NCI-H748 (cell line): ENCODE measurements around the gene SLC66A1.

Experiments
- DNase-seq: peaks from one replicate; lab custom pipeline; 2025; ENCODE audit not compliant: unreplicated experiment; lab: John Stamatoyannopoulos, UW

The SLC66A1 gene

GRCh38 chr1:19342062-19342750 is 30.1 kb downstream of the SLC66A1 start:
- DNase-seq, result no peak

GRCh38 chr1:19342894-19343616 is 30.9 kb downstream of the SLC66A1 start:
- DNase-seq, result no peak

- no peak for DNase-seq
Measured at GRCh38 chr1:19343617-19344350, 31.7 kb downstream of the SLC66A1 start.

DNA sequence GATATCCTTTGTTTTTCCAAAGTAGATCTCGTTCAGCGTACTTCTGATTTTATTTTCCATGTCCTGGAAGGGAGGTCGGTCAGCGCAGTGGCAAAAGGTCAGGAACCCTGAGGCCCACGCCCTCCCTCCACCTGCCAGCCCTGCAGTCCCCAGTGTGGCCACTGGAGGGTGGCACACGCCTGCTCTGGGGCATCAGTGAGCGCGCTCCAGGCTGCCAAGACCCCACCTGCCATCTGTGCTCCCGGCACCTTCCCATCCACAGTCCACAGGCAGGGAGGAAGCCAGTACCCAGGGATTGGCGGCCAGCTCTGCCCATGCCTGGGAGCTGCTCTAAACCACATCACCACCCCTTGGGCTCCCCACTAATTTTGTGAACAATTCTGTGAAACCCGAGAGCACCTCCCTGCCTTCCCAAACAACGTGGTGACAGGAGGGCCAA is 32.3 kb downstream of the SLC66A1 start:
- DNase-seq, result peak; percentile 48

GRCh38 chr1:19344831-19345230 is 32.7 kb downstream of the SLC66A1 start:
- no peak for DNase-seq

- no peak for DNase-seq
Measured at GRCh38 chr1:19345391-19345790, 33.3 kb downstream of the SLC66A1 start.

GRCh38 chr1:19346026-19346425 is 33.9 kb downstream of the SLC66A1 start:
- DNase-seq, result no peak

- DNase-seq, result no peak
Measured at GRCh38 chr1:19347533-19348172, 35.5 kb downstream of the SLC66A1 start.

GRCh38 chr1:19348441-19349198 is 36.5 kb downstream of the SLC66A1 start:
- no peak for DNase-seq

DNA sequence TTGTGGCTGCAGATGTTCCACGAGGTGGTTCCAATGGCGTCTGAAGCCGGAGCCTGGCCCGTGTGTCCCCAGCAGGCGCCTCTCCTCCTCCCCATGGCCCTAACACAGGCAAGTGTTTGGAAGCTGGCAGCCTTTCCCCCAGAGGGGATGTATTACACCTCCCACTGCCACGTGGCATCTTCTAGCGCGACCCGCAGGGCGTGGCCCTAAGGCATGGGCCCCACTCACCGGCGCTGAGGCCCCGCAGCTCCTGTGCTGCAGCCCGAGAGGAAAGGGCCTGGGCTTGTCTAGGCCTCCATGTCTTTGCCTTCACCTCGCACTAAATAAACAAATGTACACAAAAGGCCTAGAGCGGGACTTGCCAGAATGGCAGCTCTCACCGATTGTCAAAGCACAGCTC is 37.9 kb downstream of the SLC66A1 start:
- no peak for DNase-seq

DNA sequence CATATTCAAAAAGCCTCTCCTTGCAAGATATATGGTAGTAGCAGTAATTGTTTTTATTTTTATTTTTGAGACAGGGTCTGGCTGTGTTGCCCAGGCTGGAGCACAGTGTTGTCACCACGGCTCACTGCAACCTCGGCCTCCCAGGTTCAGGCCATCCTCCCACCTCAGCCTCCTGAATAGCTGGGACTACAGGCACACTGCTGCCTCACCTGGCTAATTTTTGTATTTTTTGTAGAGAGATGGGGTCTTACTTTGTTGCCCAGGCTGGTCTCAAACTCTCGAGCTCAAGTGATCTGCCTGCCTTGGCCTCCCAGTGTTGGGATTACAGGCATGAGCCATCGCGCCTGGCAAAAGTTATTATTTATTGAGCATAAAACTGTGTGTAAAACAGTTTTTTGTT is 38.4 kb downstream of the SLC66A1 start:
- DNase-seq, result no peak

DNA sequence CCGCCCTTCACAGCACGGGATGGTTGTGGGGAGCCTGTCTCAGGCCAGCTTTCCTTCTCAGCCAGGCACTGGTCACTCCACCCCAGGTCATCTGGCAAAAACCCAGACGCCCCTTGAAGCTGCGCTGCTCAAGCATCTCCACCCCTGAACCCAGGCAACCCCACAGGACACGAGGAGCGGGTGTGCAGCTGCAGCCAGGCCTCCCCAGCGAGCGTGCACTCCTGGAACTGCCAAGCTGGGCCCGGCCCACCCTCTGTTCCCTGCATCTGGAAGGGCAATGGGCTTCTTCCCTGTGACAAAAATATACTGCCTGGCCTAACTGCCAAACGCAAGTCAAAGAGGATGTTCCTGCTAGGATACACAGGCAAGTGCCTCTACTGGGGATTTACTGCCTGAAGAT is 39.7 kb downstream of the SLC66A1 start:
- DNase-seq, result no peak

DNA sequence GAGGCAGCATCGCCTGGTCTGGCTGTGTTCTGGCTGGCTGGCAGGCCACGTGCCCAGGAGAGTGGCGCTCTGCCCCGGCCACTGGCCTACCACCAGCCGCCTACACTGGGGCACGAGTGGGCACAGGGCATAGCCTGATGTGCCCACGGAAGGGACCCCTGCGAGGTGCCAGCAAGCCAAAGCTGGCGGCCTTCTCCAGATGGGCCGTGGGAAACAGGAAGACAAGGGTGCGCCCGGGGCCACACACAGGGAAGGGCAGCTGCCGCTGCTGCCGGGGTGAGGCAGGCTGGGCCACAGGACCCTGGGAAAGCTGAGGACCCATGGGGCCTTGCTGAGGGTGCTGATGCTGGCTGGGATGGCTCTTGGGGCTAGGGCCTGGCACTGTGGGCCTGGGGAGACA is 40.7 kb downstream of the SLC66A1 start:
- DNase-seq, result no peak

DNA sequence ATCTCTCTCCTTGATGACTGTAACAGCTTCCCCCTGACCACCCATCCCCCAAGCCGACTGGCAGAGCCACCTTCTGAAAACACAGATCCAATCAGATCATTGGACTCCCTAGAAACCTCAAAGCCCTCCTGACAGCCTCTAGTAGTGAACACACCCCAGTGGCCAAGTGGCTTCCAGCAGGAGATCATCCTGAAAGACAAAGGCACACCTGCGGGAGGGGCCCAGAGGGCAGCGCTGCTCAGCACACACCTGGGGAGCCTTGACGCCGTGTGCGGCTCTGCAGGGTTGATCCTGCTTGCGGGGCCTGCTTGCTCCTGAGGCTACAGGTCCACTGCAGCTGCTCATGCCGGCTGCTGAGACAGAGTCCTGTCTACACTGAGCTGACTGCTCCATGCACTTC is 41.5 kb downstream of the SLC66A1 start:
- DNase-seq, result peak; percentile 91

- peak; percentile 84 for DNase-seq
Measured at GRCh38 chr1:19354531-19354981, 42.4 kb downstream of the SLC66A1 start.

DNA sequence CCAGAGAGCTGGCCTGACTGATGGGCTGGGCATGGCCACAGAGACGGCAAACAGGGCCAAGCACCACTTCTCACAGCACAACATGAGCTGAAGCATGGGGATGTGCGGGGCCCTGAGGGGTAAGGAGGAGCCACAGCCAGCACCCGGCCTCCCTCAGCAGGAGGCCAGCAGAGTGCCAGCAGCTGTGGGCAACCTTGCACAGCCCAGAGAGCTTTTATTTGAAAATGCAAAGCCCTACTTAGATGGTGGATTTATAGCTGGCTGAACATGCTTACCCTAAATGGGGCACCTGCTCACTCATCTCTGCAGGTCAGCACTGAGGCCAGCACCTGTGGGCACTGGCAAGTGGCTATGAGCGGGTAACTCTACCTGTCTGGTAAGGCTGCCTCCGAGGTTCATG is 44.1 kb downstream of the SLC66A1 start:
- peak; percentile 1 for DNase-seq

DNA sequence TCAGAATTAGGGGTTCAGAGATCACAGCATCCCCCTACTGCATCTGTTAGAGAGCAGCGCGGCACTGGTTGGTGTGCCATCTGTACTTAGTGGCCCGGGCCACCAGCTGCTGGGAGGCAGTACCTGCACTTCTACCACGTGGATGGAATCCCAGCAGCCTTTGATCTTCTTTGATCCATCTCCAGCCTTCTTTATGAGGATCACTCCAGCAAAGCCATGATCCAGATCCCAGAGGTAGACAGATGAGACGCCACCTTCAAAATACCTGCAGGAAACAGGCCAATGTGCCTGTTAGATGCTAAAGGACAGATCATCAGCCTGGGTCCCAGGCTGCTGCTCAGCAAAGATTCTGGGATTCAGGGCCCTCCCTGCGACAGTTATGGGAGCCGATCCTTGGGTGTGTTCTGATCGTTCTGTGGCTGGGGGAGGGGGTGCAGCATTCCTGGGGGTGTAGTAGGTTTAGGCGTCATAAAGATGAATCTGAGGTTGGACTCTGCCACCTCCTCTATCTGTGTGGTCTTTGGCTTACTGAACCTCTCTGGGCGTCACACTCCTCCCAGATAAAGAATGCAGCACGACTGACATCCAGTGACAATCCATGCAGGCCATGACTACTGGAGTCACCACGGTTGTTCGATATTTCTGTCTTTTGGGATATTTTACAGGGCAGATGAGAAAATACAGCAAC is 45.3 kb downstream of the SLC66A1 start:
- no peak for DNase-seq

- no peak for DNase-seq
Measured at GRCh38 chr1:19358710-19359109, 46.6 kb downstream of the SLC66A1 start.

DNA sequence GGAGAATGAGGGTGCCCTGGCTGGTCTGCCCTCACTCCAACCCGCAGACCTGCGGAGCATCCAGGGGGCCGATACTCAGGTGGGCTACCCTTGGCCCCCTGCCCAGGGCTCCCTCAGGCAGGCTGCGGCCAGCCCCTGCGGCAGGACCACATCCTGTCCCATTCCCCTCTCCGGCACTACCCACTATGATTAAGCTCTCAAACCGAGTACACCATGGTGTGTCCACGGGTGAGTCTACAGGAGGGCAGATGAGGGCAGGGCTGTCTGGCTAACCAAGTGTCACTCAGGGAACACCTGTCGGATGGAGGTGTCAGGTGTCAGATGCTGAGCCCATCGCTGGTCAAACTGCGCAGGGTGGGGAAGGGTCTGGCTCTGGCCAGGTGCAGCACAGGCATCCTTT is 47.2 kb downstream of the SLC66A1 start:
- no peak for DNase-seq

- no peak for DNase-seq
Measured at GRCh38 chr1:19360016-19360415, 47.9 kb downstream of the SLC66A1 start.
